ENCODE data around the gene EGFR.

DNA sequence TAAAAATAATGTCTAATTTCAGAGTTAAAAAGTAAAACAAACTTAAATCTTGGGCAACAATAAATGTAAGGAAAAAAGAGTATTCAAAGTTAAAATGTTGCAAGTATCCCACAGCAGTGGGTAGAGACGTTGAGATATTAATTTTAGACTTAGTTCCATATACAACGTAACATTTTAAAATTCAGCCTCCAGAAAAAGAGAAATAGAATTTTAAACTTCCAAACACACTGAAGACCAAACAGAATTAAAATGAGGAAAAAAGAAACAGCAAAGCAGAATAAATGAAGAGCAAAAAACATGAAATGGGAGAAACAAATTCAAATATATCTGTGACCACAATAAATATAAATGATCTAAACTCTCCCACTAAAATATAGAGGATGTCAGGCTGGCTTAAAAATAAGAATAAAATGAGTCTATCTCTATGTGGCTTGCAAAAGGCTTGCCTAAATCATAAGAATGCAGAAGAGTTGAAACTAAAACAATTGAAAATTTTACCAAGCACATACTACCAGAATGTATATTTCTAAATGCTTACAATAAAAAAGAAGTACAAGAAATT lies 46.0 kb upstream of the EGFR start:
- TF ChIP-seq CTCF (IDR thresholded peaks at IDR 0.05; ENCODE audit: low read length) (no peak), EZH2phosphoT487 (IDR thresholded peaks at IDR 0.05; ENCODE audit: low read length) (no peak)
